Activated naive CD4-positive, alpha-beta T cell treated with anti-CD3 and anti-CD28 coated beads, Interleukin-2, amount 50 U/mL, for 72 hours (primary cell): Measurements from ENCODE around the gene BCDIN3D. TPM values are rescaled to one million over a fixed set of nuclear protein-coding genes. Genes with fewer than 3 reads are reported as not detected.

ENCODE experiments used
- ATAC-seq, 2 donors: fragments of 150-1000 bp; cut with Tn5 transposase; 2 replicates each; pipeline ENCODE4 v1.10.0; 2021; ENCODE audit warnings: mild to moderate bottlenecking in 2 of 2, moderate library complexity in 2 of 2
- DNase-seq, 2 donors: peaks; one replicate each; pipeline ENCODE4 v3.0.0; 2021 to 2022; ENCODE audit warnings: low spot score in 2 of 2
- H3K27ac Mint-ChIP-seq, 2 donors: one replicate each; pipeline ENCODE4 v1.8.0; 2022; ENCODE audit warnings: mild to moderate bottlenecking in 2 of 2, mixed read lengths in 2 of 2
- H3K36me3 Mint-ChIP-seq, 2 donors: one replicate each; pipeline ENCODE4 v1.8.0; 2022; ENCODE audit warnings: mixed read lengths in 2 of 2
- H3K9me3 Mint-ChIP-seq, 2 donors: one replicate each; pipeline ENCODE4 v1.8.0; 2022; ENCODE audit warnings: mixed read lengths in 2 of 2
- total RNA-seq, 2 donors: library from RNA; stranded (reverse); gene quantifications; one replicate each; pipeline ENCODE4 v1.2.3, GENCODE V29; 2022

BCDIN3D gene
- total RNA-seq, 2 donors from 2014 or later: 2.5 to 5.4 TPM

- Mint-ChIP-seq H3K36me3 (no peaks in the 10 kb centered on the region), H3K27ac (peak overlapping the region in 1 of 2 donors; percentile 13), H3K9me3 (no peaks in the 10 kb centered on the region)
- ATAC-seq (no peak), DNase-seq (peak in 1 of 2 donors; percentile 3)
Observed at GRCh38 chr12:49798934-49799333, 44.0 kb downstream of the BCDIN3D start.

GRCh38 chr12:49798248-49798647 lies 44.7 kb downstream of the BCDIN3D start:
- no peak for ATAC-seq
- DNase-seq: no peak
- H3K36me3 Mint-ChIP-seq: no peaks in the 10 kb centered on the region
- no peak overlapping the region for H3K27ac Mint-ChIP-seq
- no peaks in the 10 kb centered on the region for H3K9me3 Mint-ChIP-seq

- ATAC-seq (no peak), DNase-seq (no peak)
- Mint-ChIP-seq H3K36me3 (no peaks in the 10 kb centered on the region), H3K27ac (peak overlapping the region in 1 of 2 donors; percentile 60), H3K9me3 (no peaks in the 10 kb centered on the region)
Observed at GRCh38 chr12:49797449-49797776, 45.5 kb downstream of the BCDIN3D start.

- no peak overlapping the region for H3K27ac Mint-ChIP-seq
- DNase-seq: no peak
- no peak for ATAC-seq
- H3K36me3 Mint-ChIP-seq: no peaks in the 10 kb centered on the region
- no peaks in the 10 kb centered on the region for H3K9me3 Mint-ChIP-seq
Observed at GRCh38 chr12:49796606-49797448, 46.1 kb downstream of the BCDIN3D start.

GRCh38 chr12:49796155-49796554 lies 46.8 kb downstream of the BCDIN3D start:
- no peak for DNase-seq
- Mint-ChIP-seq H3K9me3 (no peaks in the 10 kb centered on the region), H3K36me3 (no peaks in the 10 kb centered on the region), H3K27ac (peak overlapping the region; percentile 15 to 50)
- ATAC-seq: no peak

GRCh38 chr12:49795654-49796105 lies 47.2 kb downstream of the BCDIN3D start:
- no peak for DNase-seq
- ATAC-seq: no peak

GRCh38 chr12:49794811-49795653 lies 47.9 kb downstream of the BCDIN3D start:
- no peak for DNase-seq
- no peak for ATAC-seq
- Mint-ChIP-seq H3K27ac (peak overlapping the region in 1 of 2 donors; percentile 15), H3K9me3 (no peaks in the 10 kb centered on the region), H3K36me3 (no peaks in the 10 kb centered on the region)

More at GRCh38 chr12:49795654-49796105, 47.2 kb downstream of the BCDIN3D start:
- Mint-ChIP-seq H3K9me3 (no peaks in the 10 kb centered on the region), H3K27ac (peak overlapping the region in 1 of 2 donors; percentile 15), H3K36me3 (no peaks in the 10 kb centered on the region)

- Mint-ChIP-seq H3K36me3 (no peaks in the 10 kb centered on the region), H3K9me3 (no peaks in the 10 kb centered on the region), H3K27ac (peak overlapping the region in 1 of 2 donors; percentile 4)
- ATAC-seq: no peak
- no peak for DNase-seq
Observed at GRCh38 chr12:49794021-49794420, 48.9 kb downstream of the BCDIN3D start.

GRCh38 chr12:49793620-49794019 lies 49.3 kb downstream of the BCDIN3D start:
- Mint-ChIP-seq H3K27ac (no peak overlapping the region), H3K9me3 (no peaks in the 10 kb centered on the region)
- ATAC-seq: no peak

GRCh38 chr12:49792976-49793580 lies 49.8 kb downstream of the BCDIN3D start:
- H3K27ac Mint-ChIP-seq: no peak overlapping the region
- DNase-seq (no peak), ATAC-seq (no peak)
- H3K9me3 Mint-ChIP-seq: no peaks in the 10 kb centered on the region
- H3K36me3 Mint-ChIP-seq: no peaks in the 10 kb centered on the region

More at GRCh38 chr12:49793620-49794019, 49.3 kb downstream of the BCDIN3D start:
- no peaks in the 10 kb centered on the region for H3K36me3 Mint-ChIP-seq
- no peak for DNase-seq

- H3K9me3 Mint-ChIP-seq: peaks cover 0 to 4% of the 10 kb centered on the region in 2 donors
- DNase-seq (no peak), ATAC-seq (no peak)
- no peak overlapping the region for H3K27ac Mint-ChIP-seq
- H3K36me3 Mint-ChIP-seq: no peaks in the 10 kb centered on the region
Observed at GRCh38 chr12:49792181-49792970, 50.5 kb downstream of the BCDIN3D start.

- no peak for DNase-seq
- Mint-ChIP-seq H3K27ac (no peak overlapping the region), H3K9me3 (peaks cover 0 to 5% of the 10 kb centered on the region in 2 donors), H3K36me3 (no peaks in the 10 kb centered on the region)
- no peak for ATAC-seq
Observed at GRCh38 chr12:49791700-49792099, 51.2 kb downstream of the BCDIN3D start.

GRCh38 chr12:49790741-49791555 lies 52.0 kb downstream of the BCDIN3D start:
- Mint-ChIP-seq H3K9me3 (peaks cover 0 to 5% of the 10 kb centered on the region in 2 donors), H3K27ac (peak overlapping the region in 1 of 2 donors; percentile 53), H3K36me3 (no peaks in the 10 kb centered on the region)
- DNase-seq (no peak), ATAC-seq (no peak)

GRCh38 chr12:49789992-49790391 lies 52.9 kb downstream of the BCDIN3D start:
- no peaks in the 10 kb centered on the region for H3K36me3 Mint-ChIP-seq
- H3K27ac Mint-ChIP-seq: peak overlapping the region in 1 of 2 donors; percentile 53
- no peak for ATAC-seq
- no peak for DNase-seq
- H3K9me3 Mint-ChIP-seq: peaks cover 0 to 5% of the 10 kb centered on the region in 2 donors

GRCh38 chr12:49787672-49788071 lies 55.2 kb downstream of the BCDIN3D start:
- DNase-seq: no peak
- ATAC-seq: no peak
- Mint-ChIP-seq H3K36me3 (no peaks in the 10 kb centered on the region), H3K27ac (no peak overlapping the region), H3K9me3 (peaks cover 0 to 5% of the 10 kb centered on the region in 2 donors)
